Urothelium cell line (cell line): ENCODE data around the gene MOB3A.
"Not testable (repeated sequence)": the region's sequence is repeated elsewhere in the genome, so short reads cannot be mapped to it uniquely, and the experiment has no call there.

Experiments used
- DNase-seq: peaks from one replicate; pipeline ENCODE4 v3.0.0; 2011; ENCODE audit warnings: low spot score, mixed read lengths
- FAIRE-seq: peaks from 2 replicates; lab custom pipeline; 2011; peaks lifted over from hg19 to GRCh38; lab: Jason Lieb, UNC

MOB3A gene

GRCh38 chr19:2109046-2109864 is 13.1 kb upstream of the MOB3A start:
- FAIRE-seq: no peak
- DNase-seq: no peak

- no peak for FAIRE-seq
- no peak for DNase-seq
Measured at GRCh38 chr19:2108251-2109016, 12.3 kb upstream of the MOB3A start.

- FAIRE-seq: no peak
Measured at GRCh38 chr19:2103045-2103707, 7.0 kb upstream of the MOB3A start.

GRCh38 chr19:2101417-2102335 is 5.5 kb upstream of the MOB3A start:
- FAIRE-seq: no peak
- no peak for DNase-seq

More at GRCh38 chr19:2103045-2103707, 7.0 kb upstream of the MOB3A start:
- DNase-seq: no peak

- FAIRE-seq: no peak
- DNase-seq: no peak
Measured at GRCh38 chr19:2100719-2101061, 4.6 kb upstream of the MOB3A start.

GRCh38 chr19:2099937-2100718 is 4.0 kb upstream of the MOB3A start:
- FAIRE-seq (no peak), DNase-seq (no peak)

GRCh38 chr19:2099054-2099501 is 3.0 kb upstream of the MOB3A start:
- DNase-seq: no peak
- FAIRE-seq: no peak

GRCh38 chr19:2097886-2098327 is 1.8 kb upstream of the MOB3A start:
- DNase-seq (no peak), FAIRE-seq (no peak)

GRCh38 chr19:2097203-2097885 is 1.2 kb upstream of the MOB3A start:
- DNase-seq: no peak
- no peak for FAIRE-seq

- DNase-seq: peak; percentile 97
- FAIRE-seq: peak; percentile 35
Measured at GRCh38 chr19:2096480-2097202, 515 bp upstream of the MOB3A start, which contains the start of gene IZUMO4. Gene IZUMO4 (plus strand): TSS chr19:2096915. CDS start chr19:2096946, 31 bp downstream.

GRCh38 chr19:2091926-2092525 is 4.1 kb downstream of the MOB3A start:
- FAIRE-seq, DNase-seq: not testable (repeated sequence)

- FAIRE-seq (no peak), DNase-seq (no peak)
Measured at GRCh38 chr19:2089727-2090053, 6.4 kb downstream of the MOB3A start.

GRCh38 chr19:2089001-2089711 is 7.0 kb downstream of the MOB3A start:
- no peak for FAIRE-seq
- no peak for DNase-seq

GRCh38 chr19:2087621-2088100 is 8.5 kb downstream of the MOB3A start:
- no peak for FAIRE-seq

GRCh38 chr19:2086695-2087620 is 9.2 kb downstream of the MOB3A start:
- FAIRE-seq: not testable (repeated sequence)

More at GRCh38 chr19:2087621-2088100, 8.5 kb downstream of the MOB3A start:
- DNase-seq: no peak

More at GRCh38 chr19:2086695-2087620, 9.2 kb downstream of the MOB3A start:
- peak; percentile 19 for DNase-seq
